ENCODE results near the gene OR2J1. TPM values are rescaled to one million over a fixed set of nuclear protein-coding genes. Genes with fewer than 3 reads are reported as not detected.
"Not testable (repeated sequence)": the region's sequence is repeated elsewhere in the genome, so short reads cannot be mapped to it uniquely, and the experiment has no call there.

The OR2J1 gene
- not detected for total RNA-seq

- no peak for DNase-seq (ENCODE audit: low spot score)
Observed at GRCh38 chr6:29099190-29099589, at the start of gene OR2J1. OR2J1 (plus strand) TSS chr6:29099490; CDS start chr6:29100943, 1,453 bp downstream.

DNA sequence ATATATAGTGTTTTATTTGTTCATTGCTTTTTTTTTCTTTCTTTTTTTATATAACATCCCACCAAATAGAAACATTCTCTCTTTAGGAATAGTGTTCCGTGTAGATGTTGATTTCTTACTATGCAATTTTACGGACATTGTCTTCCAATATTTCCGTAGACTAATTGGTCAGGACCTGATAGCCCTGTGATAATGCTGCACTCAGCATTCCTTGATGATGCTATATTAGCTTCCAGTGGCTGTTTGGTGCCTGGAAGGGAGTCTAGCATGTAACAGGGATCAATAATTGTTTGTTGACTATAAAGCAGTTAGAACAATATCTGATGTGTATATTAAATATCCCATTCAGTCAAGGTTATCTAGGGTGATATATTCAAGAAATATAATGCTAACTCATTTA lies 47.6 kb upstream of the OR2J1 start:
- no peak for DNase-seq (ENCODE audit: low spot score)

GRCh38 chr6:29071831-29072723 lies 27.2 kb upstream of the OR2J1 start:
- DNase-seq (ENCODE audit: low spot score): no peak

DNA sequence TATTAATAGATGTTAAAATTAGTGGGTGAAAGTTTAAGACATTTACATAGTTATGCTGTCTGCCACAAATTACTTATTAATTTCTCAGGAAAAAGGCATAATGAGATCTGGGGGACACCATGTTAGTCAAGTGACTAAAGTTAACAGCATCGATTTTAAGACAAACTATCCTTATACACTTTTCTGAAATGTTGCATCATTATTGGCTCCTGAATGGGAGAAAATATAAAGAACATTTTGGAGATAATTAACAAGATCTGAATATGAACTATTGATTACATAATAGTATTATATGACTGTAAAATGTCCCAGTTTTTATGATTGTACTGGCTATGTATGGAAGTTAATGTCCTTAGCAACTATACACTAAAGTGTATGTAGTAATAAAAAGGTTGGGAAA lies 20.1 kb upstream of the OR2J1 start:
- no peak for DNase-seq (ENCODE audit: low spot score)

- no peak for DNase-seq (ENCODE audit: low spot score)
Observed at GRCh38 chr6:29081312-29081711, 18.0 kb upstream of the OR2J1 start.

DNA sequence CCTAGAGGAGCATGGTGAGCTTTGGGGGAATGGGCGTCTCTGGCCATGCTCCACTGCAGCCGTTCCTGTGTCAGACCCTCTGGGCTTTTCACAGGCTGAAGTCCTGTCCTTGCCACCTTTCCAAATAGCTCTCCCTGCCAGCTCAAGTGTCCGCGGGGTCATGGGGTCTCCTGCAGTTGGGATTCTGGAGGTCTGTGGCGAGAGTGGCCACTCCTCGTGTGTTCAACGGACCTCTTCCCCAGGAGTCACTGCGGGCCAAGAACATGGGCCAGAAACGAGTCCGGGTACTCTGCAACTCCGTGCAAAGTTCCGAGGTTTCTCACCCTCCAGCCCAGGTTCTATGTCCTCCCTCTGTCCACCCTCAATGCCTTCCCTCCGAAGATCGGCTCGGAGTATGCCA lies 16.8 kb upstream of the OR2J1 start:
- no peak for DNase-seq (ENCODE audit: low spot score)

DNA sequence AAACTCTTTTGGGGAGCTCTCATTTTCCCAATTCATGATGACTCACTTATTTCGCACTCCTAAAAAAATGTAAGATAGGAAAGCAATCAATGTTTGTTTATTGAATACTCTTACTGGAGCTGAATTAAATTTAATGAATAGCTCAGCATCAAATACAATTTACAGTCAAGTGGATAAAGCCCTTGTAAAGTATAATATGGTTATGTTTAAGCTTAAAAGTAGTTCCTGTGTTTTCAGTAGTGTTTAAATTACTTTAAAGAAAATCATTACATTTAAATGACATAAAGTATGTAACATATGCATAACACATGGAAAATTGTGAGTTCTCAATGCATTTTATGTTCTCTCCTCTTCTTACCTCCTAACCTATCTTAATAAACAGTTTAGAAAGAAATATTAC lies 12.1 kb upstream of the OR2J1 start, which contains the start of gene OR2B3:
OR2B3 (minus strand) TSS at position 101 of the 400 bp plus-strand sequence; CDS start at position 36, 65 bp downstream.
- no peak for DNase-seq (ENCODE audit: low spot score)

DNA sequence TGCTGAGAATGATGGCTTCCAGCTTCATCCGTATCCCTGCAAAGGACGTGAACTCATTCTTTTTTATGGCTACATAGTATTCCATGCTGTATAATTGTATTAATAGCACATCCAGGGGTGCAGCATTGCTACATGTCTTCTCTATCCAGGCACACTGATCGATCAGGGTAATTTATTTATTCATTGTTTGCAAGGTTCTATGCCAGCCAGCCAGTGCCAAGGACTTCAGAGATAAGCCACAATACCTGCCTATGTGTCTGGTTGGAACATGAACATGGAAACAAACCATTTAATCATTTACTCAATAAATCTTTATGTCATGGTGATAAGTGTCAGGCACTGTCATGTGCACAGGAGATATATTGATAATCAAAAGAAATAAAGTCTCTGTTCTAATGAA lies 6.3 kb upstream of the OR2J1 start:
- DNase-seq (ENCODE audit: low spot score): peak; percentile 78

GRCh38 chr6:29097803-29098202 lies 1.5 kb upstream of the OR2J1 start:
- no peak for DNase-seq (ENCODE audit: low spot score)

GRCh38 chr6:29107758-29108157 lies 8.5 kb downstream of the OR2J1 start, which contains the start of gene OR2J3:
OR2J3 (plus strand) TSS chr6:29108058; CDS start chr6:29111891, 3,833 bp downstream.
- DNase-seq (ENCODE audit: low spot score): no peak

- DNase-seq (ENCODE audit: low spot score): no peak
Observed at GRCh38 chr6:29112135-29112534, 12.8 kb downstream of the OR2J1 start.

DNA sequence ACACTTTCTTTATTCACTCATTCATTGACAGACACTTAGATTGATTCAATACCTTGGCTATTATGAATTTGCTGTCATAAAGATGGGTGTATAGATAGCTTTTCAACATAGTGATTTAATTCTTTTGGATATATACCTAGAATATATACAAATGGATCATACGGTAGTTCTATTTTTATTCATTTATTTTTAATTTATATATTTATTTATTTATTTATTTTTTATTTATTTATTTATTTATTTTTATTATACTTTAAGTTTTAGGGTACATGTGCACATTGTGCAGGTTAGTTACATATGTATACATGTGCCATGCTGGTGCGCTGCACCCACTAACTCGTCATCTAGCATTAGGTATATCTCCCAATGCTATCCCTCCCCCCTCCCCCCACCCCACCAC lies 15.7 kb downstream of the OR2J1 start:
- not testable (repeated sequence) for DNase-seq (ENCODE audit: low spot score)

GRCh38 chr6:29129326-29130012 lies 30.2 kb downstream of the OR2J1 start:
- DNase-seq (ENCODE audit: low spot score): no peak

DNA sequence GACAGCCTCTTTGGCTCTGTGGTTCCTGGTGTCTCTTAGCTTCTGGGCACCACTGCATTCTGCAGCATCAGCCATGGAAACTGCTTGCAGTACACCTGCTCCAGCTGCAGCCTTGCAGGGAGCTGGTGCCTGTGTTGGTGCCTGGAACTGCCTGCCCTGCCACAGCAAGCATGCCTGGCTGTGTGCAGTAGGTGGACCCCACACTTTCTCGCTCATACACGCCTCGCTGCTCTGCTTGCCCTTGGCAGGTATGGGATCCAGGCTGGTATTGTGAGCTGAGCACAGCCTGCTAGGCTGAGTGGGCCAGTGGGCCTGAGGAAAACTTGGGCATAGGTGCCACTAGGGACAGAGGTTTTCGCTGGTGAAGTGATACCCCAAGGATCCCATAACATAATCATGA lies 31.4 kb downstream of the OR2J1 start:
- DNase-seq (ENCODE audit: low spot score): no peak

DNA sequence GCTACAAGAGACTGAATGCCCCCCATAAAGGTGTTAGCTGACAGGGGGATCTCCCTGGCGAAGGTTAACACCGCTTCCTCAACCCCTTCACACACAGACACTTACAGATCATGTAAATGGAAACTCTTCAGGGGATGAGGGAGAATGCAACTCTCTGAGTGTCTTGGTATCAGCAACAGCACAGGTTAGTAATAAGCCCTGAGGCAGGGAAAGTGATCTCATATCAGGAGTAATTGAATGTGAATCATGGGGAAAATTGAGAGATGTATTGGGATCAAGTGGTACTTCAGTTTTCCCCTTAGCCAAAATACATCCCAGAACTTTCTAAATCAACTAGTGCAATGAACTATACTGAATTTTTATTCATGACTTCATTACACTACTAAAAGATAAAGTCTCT lies 32.4 kb downstream of the OR2J1 start:
- DNase-seq (ENCODE audit: low spot score): no peak

DNA sequence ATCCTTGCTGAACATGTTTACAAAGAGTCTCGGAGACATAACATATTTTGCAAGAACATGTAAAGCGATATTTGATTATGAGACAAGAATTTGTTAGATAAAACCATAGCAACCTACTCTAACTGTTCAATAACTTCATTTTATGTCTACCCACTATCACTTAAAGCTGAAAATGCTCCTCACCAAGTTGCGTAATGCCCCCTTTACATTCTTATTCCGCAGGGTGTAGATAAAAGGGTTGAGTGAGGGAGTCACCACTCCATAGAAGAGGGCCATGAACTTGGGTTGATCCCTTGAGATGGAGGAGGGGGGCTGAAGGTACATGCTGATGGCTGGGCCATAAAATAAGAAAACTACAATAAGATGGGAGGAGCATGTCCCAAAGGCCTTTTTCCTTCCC lies 38.4 kb downstream of the OR2J1 start:
- DNase-seq (ENCODE audit: low spot score): no peak

DNA sequence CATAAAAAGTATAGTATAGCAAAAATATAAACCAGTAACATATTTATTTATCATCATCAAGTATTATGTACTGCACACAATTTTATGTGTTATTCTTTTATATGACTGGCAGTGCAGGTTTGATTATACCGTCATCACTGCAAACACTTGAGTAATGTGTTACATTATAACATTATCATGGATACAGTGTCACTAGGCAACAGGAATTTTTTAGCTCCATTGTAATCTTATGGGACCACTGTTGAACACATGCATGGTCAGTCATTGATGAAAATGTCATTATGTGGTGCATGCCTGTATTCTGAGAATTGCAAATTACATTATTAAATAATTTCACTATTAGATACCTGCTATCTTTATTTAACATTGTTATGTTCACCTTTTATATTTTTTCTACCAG lies 42.3 kb downstream of the OR2J1 start:
- no peak for DNase-seq (ENCODE audit: low spot score)

- DNase-seq (ENCODE audit: low spot score): no peak
Observed at GRCh38 chr6:29142309-29142708, 43.0 kb downstream of the OR2J1 start.

DNA sequence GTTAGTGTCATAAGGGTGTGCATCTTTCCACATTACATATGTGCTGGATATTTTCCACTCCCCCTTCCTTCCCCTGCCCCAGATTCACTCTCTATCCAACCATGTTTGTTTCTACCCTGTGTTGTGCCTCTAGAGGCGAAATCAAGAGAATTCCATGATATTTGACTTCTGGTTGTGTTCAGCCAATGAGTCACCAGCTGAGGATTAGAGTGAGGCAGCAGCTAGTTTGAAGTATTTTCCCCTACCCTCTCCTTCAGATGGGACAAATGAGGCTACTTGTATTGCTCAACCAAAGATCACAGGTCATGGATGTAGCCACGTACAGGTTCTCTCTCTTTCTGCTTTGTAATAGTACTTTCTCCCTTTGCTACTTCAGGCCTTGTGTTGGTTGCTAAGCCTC lies 46.9 kb downstream of the OR2J1 start:
- no peak for DNase-seq (ENCODE audit: low spot score)

- DNase-seq (ENCODE audit: low spot score): no peak
Observed at GRCh38 chr6:29147074-29147473, 47.8 kb downstream of the OR2J1 start.

DNA sequence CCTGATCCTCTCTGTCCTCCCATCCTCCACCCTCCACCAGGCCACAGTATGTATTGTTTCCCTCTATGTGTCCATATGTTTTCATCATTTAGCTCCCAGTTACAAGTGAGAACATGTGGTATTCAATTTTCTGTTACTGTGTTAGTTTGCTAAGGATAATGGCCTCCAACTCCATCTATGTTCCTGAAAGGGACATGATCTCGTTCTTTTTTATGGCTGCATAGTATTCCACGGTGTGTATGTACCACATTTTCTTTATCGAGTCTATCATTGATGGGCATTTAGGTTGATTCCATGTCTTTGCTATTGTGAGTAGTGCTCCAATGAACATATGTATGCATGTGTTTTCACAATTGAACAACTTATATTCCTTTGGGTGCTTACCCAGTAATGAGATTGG lies 50.2 kb downstream of the OR2J1 start:
- DNase-seq (ENCODE audit: low spot score): not testable (repeated sequence)
